ELR (cell line): ENCODE data around the gene EPN2.
A peak's percentile ranks its signal among the peaks of the same experiment; 100 is the strongest.

Experiments
- DNase-seq: peaks from one replicate; pipeline ENCODE4 v3.0.0-alpha.2; 2015; ENCODE audit warnings: low read depth

Gene EPN2

GRCh38 chr17:19239544-19239943 is 2.4 kb downstream of the EPN2 start:
- DNase-seq, result no peak

GRCh38 chr17:19242323-19242722 is 5.2 kb downstream of the EPN2 start:
- no peak for DNase-seq

GRCh38 chr17:19242926-19243325 is 5.8 kb downstream of the EPN2 start:
- DNase-seq, result no peak

- no peak for DNase-seq
These were observed 6.7 kb downstream of the EPN2 start for GRCh38 chr17:19243838-19244237.

- no peak for DNase-seq
These were observed 7.2 kb downstream of the EPN2 start for GRCh38 chr17:19244357-19244756.

GRCh38 chr17:19244781-19245180 is 7.6 kb downstream of the EPN2 start:
- DNase-seq, result no peak

GRCh38 chr17:19247473-19247872 is 10.3 kb downstream of the EPN2 start:
- DNase-seq, result no peak

- DNase-seq, result no peak
These were observed 11.2 kb downstream of the EPN2 start for GRCh38 chr17:19248151-19248927.

GRCh38 chr17:19248928-19249574 is 11.9 kb downstream of the EPN2 start:
- peak; percentile 92 for DNase-seq

GRCh38 chr17:19249681-19250080 is 12.5 kb downstream of the EPN2 start:
- DNase-seq, result no peak

- no peak for DNase-seq
These were observed 13.4 kb downstream of the EPN2 start for GRCh38 chr17:19250421-19251173.

GRCh38 chr17:19253112-19253511 is 15.9 kb downstream of the EPN2 start:
- DNase-seq, result no peak

GRCh38 chr17:19254651-19255050 is 17.5 kb downstream of the EPN2 start:
- no peak for DNase-seq

GRCh38 chr17:19255279-19255678 is 18.1 kb downstream of the EPN2 start:
- DNase-seq, result no peak

GRCh38 chr17:19258371-19258770 is 21.2 kb downstream of the EPN2 start:
- DNase-seq, result no peak

- DNase-seq, result peak; percentile 41
These were observed 23.8 kb downstream of the EPN2 start for GRCh38 chr17:19260958-19261357.

GRCh38 chr17:19261426-19261825 is 24.3 kb downstream of the EPN2 start:
- no peak for DNase-seq

- peak; percentile 60 for DNase-seq
These were observed 25.8 kb downstream of the EPN2 start for GRCh38 chr17:19262650-19263631.

- peak; percentile 76 for DNase-seq
These were observed 26.5 kb downstream of the EPN2 start for GRCh38 chr17:19263641-19264051.

GRCh38 chr17:19264268-19264667 is 27.1 kb downstream of the EPN2 start:
- no peak for DNase-seq

- DNase-seq, result no peak
These were observed 27.5 kb downstream of the EPN2 start for GRCh38 chr17:19264681-19265080.

GRCh38 chr17:19265755-19266154 is 28.6 kb downstream of the EPN2 start:
- DNase-seq, result no peak
